Neuron (in vitro differentiated cells): Measurements from ENCODE around the gene CNTN4.

Experiments
- H2AFZ ChIP-seq: one replicate; pipeline ENCODE4 v1.6.1; 2013; ENCODE audit warnings: low read depth, mild to moderate bottlenecking, inconsistent platforms, low read length, moderate library complexity
- H3K27me3 ChIP-seq: one replicate; pipeline ENCODE4 v1.6.1; 2013; ENCODE audit warnings: low read length; ENCODE audit not compliant: insufficient read depth
- H3K36me3 ChIP-seq: one replicate; pipeline ENCODE4 v1.6.1; 2013; ENCODE audit warnings: low read length; ENCODE audit not compliant: insufficient read depth
- H3K4me1 ChIP-seq: one replicate; pipeline ENCODE4 v1.6.1; 2013; ENCODE audit warnings: low read length; ENCODE audit not compliant: insufficient read depth
- H3K4me3 ChIP-seq: 2 replicates; pipeline ENCODE4 v1.5.1; 2013; ENCODE audit warnings: mild to moderate bottlenecking, low read length, moderate library complexity
- H3K9me3 ChIP-seq: one replicate; pipeline ENCODE4 v1.6.1; 2013; ENCODE audit warnings: low read length

The CNTN4 gene

DNA sequence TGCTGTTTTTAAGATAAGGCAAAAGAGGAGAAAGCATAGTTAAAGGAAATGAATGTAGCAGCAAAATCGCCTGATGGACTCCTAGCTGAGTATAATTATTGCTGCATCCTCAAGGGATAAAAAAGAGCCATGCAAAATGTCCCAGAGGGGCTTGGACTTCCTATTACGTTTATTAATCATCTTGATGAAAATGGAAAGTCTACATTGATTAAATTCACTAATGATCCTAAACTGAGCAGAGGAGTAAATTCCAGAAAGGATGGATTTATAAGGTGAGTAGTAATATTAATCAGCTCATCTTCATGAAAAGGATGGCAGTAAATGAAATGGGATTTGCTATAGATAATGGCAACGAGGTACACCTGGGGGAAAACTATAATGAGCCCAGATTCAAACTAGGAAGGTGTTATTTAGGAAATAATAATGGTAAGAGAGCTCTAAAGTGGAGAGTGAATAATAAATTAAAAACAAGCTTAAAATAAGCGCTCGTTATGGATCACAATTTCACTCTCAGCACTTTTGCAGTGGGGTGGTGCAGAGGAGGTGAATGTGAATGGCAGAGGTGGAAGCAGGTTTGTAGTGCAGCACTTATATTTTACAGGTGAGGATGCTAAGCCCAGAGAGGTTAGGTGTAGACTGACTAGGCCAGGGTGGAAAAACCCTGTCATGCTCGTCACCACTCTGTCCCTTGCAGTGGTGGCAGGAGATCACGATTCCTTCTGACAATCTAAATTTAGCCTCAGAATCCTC, 989.2 kb downstream of the CNTN4 start:
- H3K4me3 ChIP-seq: no peak overlapping the region
- H3K4me1 ChIP-seq: no peaks in the 10 kb centered on the region
- H3K36me3 ChIP-seq: no peaks in the 10 kb centered on the region
- H2AFZ ChIP-seq: no peak overlapping the region
- no peaks in the 10 kb centered on the region for H3K9me3 ChIP-seq
- H3K27me3 ChIP-seq: no peaks in the 10 kb centered on the region

- Histone ChIP-seq H2AFZ (no peak overlapping the region), H3K4me3 (no peak overlapping the region), H3K36me3 (no peaks in the 10 kb centered on the region), H3K4me1 (no peaks in the 10 kb centered on the region), H3K27me3 (no peaks in the 10 kb centered on the region), H3K9me3 (no peaks in the 10 kb centered on the region)
Observed at GRCh38 chr3:3089017-3089416, 990.4 kb downstream of the CNTN4 start.

DNA sequence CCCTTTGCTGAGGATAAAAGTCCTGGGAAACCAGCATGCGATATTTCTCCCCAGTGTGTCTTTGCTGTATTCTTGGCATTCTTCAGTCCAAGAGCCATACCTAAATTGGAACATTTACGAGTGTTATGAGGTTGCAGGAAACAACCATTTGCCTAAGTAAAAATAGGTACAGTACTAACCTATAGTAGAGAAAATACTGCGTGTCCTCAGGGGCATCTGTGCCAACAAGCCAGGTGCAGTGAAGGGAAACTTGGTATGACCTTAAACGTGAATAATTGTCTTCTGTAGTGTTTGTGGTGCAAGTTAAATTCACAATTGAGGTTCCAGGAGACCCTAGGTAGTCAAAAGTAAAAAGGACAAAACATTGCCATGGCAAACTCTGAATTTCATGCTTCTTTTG, 999.3 kb downstream of the CNTN4 start:
- Histone ChIP-seq H2AFZ (no peak overlapping the region), H3K27me3 (peaks cover 4% of the 10 kb centered on the region), H3K36me3 (no peaks in the 10 kb centered on the region), H3K4me3 (no peak overlapping the region), H3K4me1 (no peaks in the 10 kb centered on the region), H3K9me3 (no peaks in the 10 kb centered on the region)

- Histone ChIP-seq H3K27me3 (peaks cover 4% of the 10 kb centered on the region), H3K36me3 (no peaks in the 10 kb centered on the region)
Observed at GRCh38 chr3:3101660-3102458, 1003.2 kb downstream of the CNTN4 start.

DNA sequence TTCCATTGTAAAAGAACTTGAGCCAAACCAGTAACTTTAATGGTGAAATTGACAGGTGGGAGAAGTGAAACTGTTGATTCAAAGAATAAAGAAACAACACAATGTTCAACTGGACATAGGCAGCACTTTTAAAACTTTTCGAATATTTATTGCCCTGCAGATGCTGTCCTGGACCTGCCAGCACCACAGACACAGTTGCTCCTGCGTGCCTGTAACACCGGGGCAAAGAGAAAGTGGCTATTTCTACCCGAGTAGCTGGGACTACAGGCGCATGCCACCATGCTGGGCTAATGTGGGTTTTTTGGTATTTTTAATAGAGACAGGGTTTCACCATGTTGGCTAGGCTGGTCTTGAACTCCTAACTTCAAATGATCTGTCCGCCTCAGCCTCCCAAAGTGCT, 1004.1 kb downstream of the CNTN4 start:
- H3K36me3 ChIP-seq: no peaks in the 10 kb centered on the region
- H3K4me1 ChIP-seq: no peaks in the 10 kb centered on the region
- H3K4me3 ChIP-seq: no peak overlapping the region
- H3K27me3 ChIP-seq: peaks cover 4% of the 10 kb centered on the region
- H2AFZ ChIP-seq: no peak overlapping the region
- no peaks in the 10 kb centered on the region for H3K9me3 ChIP-seq

More at GRCh38 chr3:3101660-3102458, 1003.2 kb downstream of the CNTN4 start:
- Histone ChIP-seq H3K4me1 (no peaks in the 10 kb centered on the region), H3K4me3 (no peak overlapping the region), H3K9me3 (no peaks in the 10 kb centered on the region), H2AFZ (no peak overlapping the region)

DNA sequence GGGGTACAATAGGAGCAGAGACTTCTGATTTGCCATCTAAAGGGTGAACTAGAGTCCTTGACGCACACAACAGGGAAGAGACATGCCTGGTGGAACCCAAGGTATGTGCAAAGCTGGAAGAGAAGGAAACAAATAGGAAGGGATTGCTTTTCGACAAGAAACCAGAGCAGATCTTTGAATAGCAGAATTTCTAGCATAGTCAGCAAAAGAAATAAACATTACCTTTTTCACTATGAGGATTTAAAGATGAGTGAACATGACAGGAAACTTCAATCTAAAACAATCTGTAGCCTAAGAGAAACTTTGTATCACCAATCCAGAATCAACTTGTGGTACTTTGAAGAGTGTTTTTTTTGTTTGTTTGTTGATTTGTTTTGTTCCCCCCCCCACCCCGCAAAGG, 1006.6 kb downstream of the CNTN4 start:
- no peak overlapping the region for H2AFZ ChIP-seq
- H3K27me3 ChIP-seq: peaks cover 6% of the 10 kb centered on the region
- no peaks in the 10 kb centered on the region for H3K4me1 ChIP-seq
- H3K36me3 ChIP-seq: no peaks in the 10 kb centered on the region
- no peak overlapping the region for H3K4me3 ChIP-seq
- no peaks in the 10 kb centered on the region for H3K9me3 ChIP-seq

DNA sequence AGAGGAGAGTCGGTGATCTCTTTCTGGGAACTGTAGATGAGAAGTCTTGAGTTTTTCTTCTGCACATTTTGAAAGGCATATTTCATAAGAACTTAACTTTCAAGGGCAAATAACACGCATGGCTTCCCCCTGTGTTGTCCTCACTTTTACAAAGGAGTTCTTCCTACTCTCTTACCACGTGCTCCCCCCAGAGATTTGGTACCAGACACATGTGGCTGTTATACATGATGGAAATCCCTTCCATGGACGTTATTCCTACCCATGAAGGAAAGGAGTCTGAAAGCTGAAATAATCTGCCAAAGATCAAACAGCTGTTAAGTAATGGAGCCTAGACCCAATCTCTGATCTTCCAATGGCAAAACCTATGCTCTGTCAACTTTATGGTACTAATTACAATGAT, 1007.1 kb downstream of the CNTN4 start:
- H3K9me3 ChIP-seq: no peaks in the 10 kb centered on the region
- no peaks in the 10 kb centered on the region for H3K4me1 ChIP-seq
- no peak overlapping the region for H2AFZ ChIP-seq
- peaks cover 6% of the 10 kb centered on the region for H3K27me3 ChIP-seq
- H3K4me3 ChIP-seq: no peak overlapping the region
- no peaks in the 10 kb centered on the region for H3K36me3 ChIP-seq

DNA sequence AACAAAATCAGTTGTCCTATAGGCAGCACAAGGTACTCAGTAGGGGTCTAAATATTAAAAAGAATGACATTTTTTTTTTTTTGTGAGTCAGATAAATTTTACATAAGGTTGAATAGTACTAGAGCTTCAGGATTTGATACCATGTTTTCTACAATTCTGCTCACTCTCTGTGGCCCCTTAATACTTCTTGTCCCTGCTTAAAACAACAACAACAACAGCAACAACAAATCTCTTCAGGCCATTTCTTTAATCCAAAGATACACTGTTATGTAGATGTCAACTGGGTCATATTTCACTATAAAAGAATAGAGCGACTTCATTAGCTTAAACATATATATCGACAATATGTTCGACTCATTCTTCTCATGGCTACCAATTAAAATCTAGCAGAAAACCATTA, 1008.5 kb downstream of the CNTN4 start:
- Histone ChIP-seq H3K27me3 (peaks cover 3% of the 10 kb centered on the region), H2AFZ (no peak overlapping the region), H3K4me1 (no peaks in the 10 kb centered on the region), H3K9me3 (no peaks in the 10 kb centered on the region), H3K36me3 (no peaks in the 10 kb centered on the region), H3K4me3 (no peak overlapping the region)
